Spinal cord (tissue), 10 donors: Measurements from ENCODE around the gene ELAVL1. TPM values are rescaled to one million over a fixed set of nuclear protein-coding genes. Genes with fewer than 3 reads are reported as not detected.
"Not testable (repeated sequence)": the region's sequence is repeated elsewhere in the genome, so short reads cannot be mapped to it uniquely, and the experiment has no call there.

Source experiments
- DNase-seq, 6 donors: peaks; one replicate each; pipeline versions ENCODE4 v3.0.0 to v3.0.0-alpha.2; 2013 to 2015; ENCODE audit warnings: low spot score in 6 of 6, low read depth in 4 of 6
- H3K27ac ChIP-seq: one replicate; pipeline ENCODE4 v1.5.1; 2013; ENCODE audit warnings: low read depth, low read length, control low read depth
- H3K27me3 ChIP-seq: one replicate; pipeline ENCODE4 v1.6.1; 2013; ENCODE audit warnings: low read length; ENCODE audit not compliant: control insufficient read depth, insufficient read depth
- H3K36me3 ChIP-seq: one replicate; pipeline ENCODE4 v1.6.1; 2013; ENCODE audit warnings: low read length; ENCODE audit not compliant: control insufficient read depth, insufficient read depth
- H3K4me1 ChIP-seq: one replicate; pipeline ENCODE4 v1.6.1; 2013; ENCODE audit warnings: low read length; ENCODE audit not compliant: control insufficient read depth, insufficient read depth
- H3K4me3 ChIP-seq: one replicate; pipeline ENCODE4 v1.5.1; 2013; ENCODE audit warnings: low read depth, low read length, control low read depth
- H3K9me3 ChIP-seq: one replicate; pipeline ENCODE4 v1.6.1; 2013; ENCODE audit warnings: low read length; ENCODE audit not compliant: control insufficient read depth, insufficient read depth
- WGBS: methylation state at CpG from one replicate; pipeline ENCODE4 v1.1.5; 2013; ENCODE audit warnings: missing lambda C conversion rate; ENCODE audit not compliant: insufficient coverage; 5-methylcytosine and 5-hydroxymethylcytosine counted together
- polyA plus RNA-seq, 2 donors: library from polyadenylated mRNA; unstranded; fragments of 120-200 nt; gene quantifications; one replicate each; pipeline ENCODE4 v1.2.1, GENCODE V29; 2013; ENCODE audit not compliant: insufficient read length in 2 of 2
- total RNA-seq, 2 donors: library from RNA; depleted of rRNA in 1 of 2; stranded (reverse); fragments of 120-200 nt in 1 of 2; fragments of >200 nt in 1 of 2; gene quantifications; one replicate each; pipeline versions ENCODE4 v1.2.3 to v1.2.4, GENCODE V29; 2013 to 2014
- donor health status: healthy.

ELAVL1 gene
- total and polyA plus RNA-seq, 4 donors, result 27.2 to 62.9 (median 54.8) TPM

- no peaks in the 10 kb centered on the region for H3K36me3 ChIP-seq
- H3K9me3 ChIP-seq, result no peaks in the 10 kb centered on the region
- H3K27me3 ChIP-seq, result no peaks in the 10 kb centered on the region
- no peak overlapping the region for H3K27ac ChIP-seq
- no peak for DNase-seq
- 50% methylated on average over 1 of the region's 7 CpGs for WGBS
- no peak overlapping the region for H3K4me3 ChIP-seq
- H3K4me1 ChIP-seq, result peaks cover 3% of the 10 kb centered on the region
Measured at GRCh38 chr19:8041531-8041931, 36.1 kb upstream of the ELAVL1 start.

GRCh38 chr19:8039231-8039630 is 33.8 kb upstream of the ELAVL1 start:
- DNase-seq, result no peak
- no peaks in the 10 kb centered on the region for H3K27me3 ChIP-seq
- H3K4me1 ChIP-seq, result peaks cover 5% of the 10 kb centered on the region
- no peak overlapping the region for H3K27ac ChIP-seq
- no peaks in the 10 kb centered on the region for H3K36me3 ChIP-seq
- no peaks in the 10 kb centered on the region for H3K9me3 ChIP-seq
- H3K4me3 ChIP-seq, result no peak overlapping the region
- 100% methylated on average over 2 of the region's 3 CpGs for WGBS

DNA sequence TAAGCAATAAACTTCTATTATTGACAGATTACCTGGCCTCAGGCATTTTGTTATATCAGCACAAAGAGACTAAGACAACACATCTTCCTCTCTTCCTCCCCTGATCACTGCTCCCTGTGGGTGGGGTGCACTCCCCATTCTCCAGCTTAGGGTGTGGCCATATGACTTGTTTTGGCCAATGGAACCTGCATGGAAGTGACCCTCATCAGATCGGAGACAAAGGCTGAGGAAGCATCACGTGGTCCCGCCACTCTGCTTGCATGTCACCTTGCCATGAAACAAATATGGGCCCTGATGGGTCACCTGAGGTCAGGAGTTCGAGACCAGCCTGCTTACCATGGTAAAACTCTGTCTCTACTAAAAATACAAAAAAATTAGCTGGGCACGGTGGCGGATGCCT is 33.4 kb upstream of the ELAVL1 start:
- 72% methylated on average over 4 of the region's 6 CpGs for WGBS
- Histone ChIP-seq H3K36me3 (no peaks in the 10 kb centered on the region), H3K27ac (no peak overlapping the region), H3K4me1 (peaks cover 5% of the 10 kb centered on the region), H3K9me3 (no peaks in the 10 kb centered on the region), H3K4me3 (no peak overlapping the region), H3K27me3 (no peaks in the 10 kb centered on the region)
- DNase-seq, result no peak

DNA sequence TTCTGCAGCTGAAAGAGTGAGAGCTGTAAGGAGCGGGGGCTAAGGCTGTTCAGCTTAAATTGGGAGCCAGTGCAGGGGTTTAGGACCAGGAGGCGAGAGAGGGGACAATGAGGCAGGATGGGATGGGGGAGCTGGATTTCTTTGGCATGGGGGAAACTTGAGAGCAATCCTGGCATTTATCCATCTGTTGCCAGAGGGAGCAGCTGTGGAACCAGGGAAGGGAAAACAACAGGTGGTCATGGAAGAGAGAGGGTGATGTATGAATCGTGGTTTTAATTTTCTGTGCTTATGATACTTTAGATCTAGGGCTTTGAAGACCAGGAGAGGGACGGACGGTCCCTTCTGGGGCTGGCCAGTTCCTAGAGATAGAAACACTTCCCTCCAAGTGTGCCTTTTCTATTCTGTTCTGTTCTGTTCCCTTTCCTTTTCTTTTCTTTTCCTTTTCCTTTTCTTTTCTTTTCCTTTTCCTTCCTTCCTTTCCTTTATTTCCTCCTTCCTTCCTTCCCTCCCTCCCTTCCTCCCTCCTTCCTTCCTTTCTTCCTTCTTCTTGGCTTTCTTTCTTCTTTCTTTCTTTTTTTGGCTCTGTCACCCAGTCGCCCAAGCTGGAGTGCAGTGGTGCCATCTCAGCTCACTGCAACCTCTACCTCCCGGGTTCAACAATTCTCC is 31.1 kb upstream of the ELAVL1 start:
- 69% methylated on average over 6 of the region's 7 CpGs for WGBS
- H3K27ac ChIP-seq, result no peak overlapping the region
- H3K36me3 ChIP-seq, result no peaks in the 10 kb centered on the region
- H3K9me3 ChIP-seq, result no peaks in the 10 kb centered on the region
- H3K4me3 ChIP-seq, result no peak overlapping the region
- peak in 2 of 6 donors; percentile 8 to 23 for DNase-seq
- peaks cover 5% of the 10 kb centered on the region for H3K4me1 ChIP-seq
- H3K27me3 ChIP-seq, result no peaks in the 10 kb centered on the region

- no peak for DNase-seq
- WGBS, result 89% methylated on average over 4 of the region's 6 CpGs
- H3K9me3 ChIP-seq, result no peaks in the 10 kb centered on the region
- no peaks in the 10 kb centered on the region for H3K27me3 ChIP-seq
- H3K4me1 ChIP-seq, result peaks cover 11% of the 10 kb centered on the region
- no peak overlapping the region for H3K4me3 ChIP-seq
- H3K36me3 ChIP-seq, result no peaks in the 10 kb centered on the region
- H3K27ac ChIP-seq, result no peak overlapping the region
Measured at GRCh38 chr19:8034178-8034525, 28.7 kb upstream of the ELAVL1 start.

DNA sequence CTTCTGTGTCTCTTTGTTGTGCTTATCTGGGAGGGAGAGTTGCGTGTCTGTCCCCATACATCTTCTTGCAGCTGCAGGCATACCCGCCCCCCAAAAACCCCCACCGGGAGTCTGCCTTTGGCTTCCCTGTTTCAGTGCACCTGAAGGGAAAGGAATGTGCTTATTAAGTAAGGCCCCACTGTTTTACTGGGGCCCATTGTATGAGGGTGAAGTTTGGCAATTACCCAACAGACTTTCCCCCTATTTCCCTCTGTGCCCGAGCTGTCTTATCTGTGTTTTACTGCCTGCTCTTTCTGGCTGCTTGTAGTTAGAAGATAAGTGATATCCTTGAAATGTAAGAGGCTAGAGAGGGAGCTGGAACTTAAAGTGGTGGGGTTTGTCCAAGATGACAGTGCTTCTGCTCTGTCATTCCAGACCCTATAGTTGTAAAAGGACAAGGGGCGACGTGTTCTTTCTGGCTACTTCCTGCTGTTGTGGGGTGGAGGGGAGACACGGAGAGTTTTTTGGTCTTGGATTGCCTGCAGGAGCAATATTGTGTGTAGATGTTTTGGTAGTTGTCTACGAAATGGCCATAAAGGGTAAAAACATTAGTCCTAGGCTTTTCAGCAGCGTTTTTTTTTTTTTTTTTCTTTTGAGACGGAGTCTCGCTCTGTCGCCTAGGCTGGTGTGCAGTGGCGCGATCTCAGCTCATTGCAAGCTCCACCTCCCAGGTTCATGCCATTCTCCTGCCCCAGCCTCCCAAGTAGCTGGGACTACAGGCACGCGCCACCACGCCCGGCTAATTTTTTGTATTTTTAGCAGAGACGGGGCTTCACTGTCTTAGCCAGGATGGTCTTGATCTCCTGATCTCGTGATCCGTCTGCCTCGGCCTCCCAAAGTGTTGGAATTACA is 28.1 kb upstream of the ELAVL1 start:
- WGBS, result 72% methylated on average over 18 of the region's 22 CpGs
- not testable (repeated sequence) for H3K4me3 ChIP-seq, H3K36me3 ChIP-seq, DNase-seq, H3K27ac ChIP-seq, H3K27me3 ChIP-seq, H3K9me3 ChIP-seq
- peaks cover 16% of the 10 kb centered on the region for H3K4me1 ChIP-seq

GRCh38 chr19:8030960-8031359 is 25.5 kb upstream of the ELAVL1 start:
- H3K27ac ChIP-seq, result no peak overlapping the region
- no peaks in the 10 kb centered on the region for H3K9me3 ChIP-seq
- H3K4me3 ChIP-seq, result no peak overlapping the region
- 65% methylated on average over 5 of the region's 8 CpGs for WGBS
- H3K36me3 ChIP-seq, result no peaks in the 10 kb centered on the region
- peak in 2 of 6 donors; percentile 49 to 61 for DNase-seq
- no peaks in the 10 kb centered on the region for H3K27me3 ChIP-seq
- H3K4me1 ChIP-seq, result peaks cover 16% of the 10 kb centered on the region

DNA sequence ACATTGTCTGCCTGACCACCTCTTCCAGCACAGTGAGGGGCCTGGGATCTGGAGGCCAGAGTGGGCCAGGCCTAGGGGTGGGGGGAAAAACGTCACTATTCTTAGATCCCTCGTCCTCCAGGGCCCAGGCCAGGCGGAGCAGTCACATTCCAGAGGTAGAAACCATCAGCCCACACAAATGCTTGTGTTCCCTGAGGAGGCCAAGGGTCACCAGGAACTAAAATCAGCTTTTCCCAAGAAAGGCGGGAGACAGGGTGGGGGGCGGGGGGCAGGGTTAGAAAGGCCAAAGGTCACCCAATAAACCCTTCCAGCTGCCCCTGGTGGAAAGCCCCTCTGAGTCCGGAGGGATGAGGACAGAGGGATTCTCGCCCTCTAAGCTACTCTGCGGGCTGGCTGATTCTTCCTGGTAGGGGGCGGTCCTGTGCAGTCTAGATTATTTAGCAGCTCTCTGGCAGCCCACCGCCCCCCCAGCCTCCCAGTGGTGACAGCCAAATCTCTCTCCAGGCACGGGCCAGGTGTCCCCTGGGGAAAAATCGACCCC is 23.6 kb upstream of the ELAVL1 start:
- Histone ChIP-seq H3K36me3 (no peaks in the 10 kb centered on the region), H3K27me3 (no peaks in the 10 kb centered on the region), H3K9me3 (no peaks in the 10 kb centered on the region), H3K4me1 (peaks cover 16% of the 10 kb centered on the region), H3K4me3 (no peak overlapping the region), H3K27ac (no peak overlapping the region)
- 38% methylated on average over 4 of the region's 12 CpGs for WGBS
- peak in 1 of 6 donors; percentile 21 for DNase-seq

DNA sequence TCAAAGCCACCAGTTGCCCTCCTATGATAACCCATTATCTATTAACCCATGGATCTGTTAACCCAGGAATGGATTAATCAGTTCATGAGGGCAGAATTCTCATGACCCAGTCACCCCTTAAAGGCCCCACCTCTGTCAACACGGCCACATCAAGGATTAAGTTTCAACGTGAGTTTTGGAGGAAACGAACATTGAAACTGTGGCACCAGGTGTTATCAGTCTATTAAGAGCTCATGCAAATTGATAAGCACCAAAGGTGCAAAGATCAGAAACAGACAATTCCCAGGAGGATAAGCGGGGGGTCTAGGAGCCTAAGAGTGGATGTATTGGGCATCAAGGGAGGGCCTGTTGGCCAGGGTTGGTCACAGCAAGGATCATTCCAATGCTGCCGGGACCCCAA is 19.9 kb upstream of the ELAVL1 start:
- H3K27me3 ChIP-seq, result no peaks in the 10 kb centered on the region
- H3K27ac ChIP-seq, result no peak overlapping the region
- H3K4me1 ChIP-seq, result peaks cover 11% of the 10 kb centered on the region
- no peak for DNase-seq
- no peaks in the 10 kb centered on the region for H3K36me3 ChIP-seq
- H3K9me3 ChIP-seq, result no peaks in the 10 kb centered on the region
- 99% methylated on average over 4 of the region's 5 CpGs for WGBS
- no peak overlapping the region for H3K4me3 ChIP-seq
